HG02759 (cell line): ENCODE data around the gene RNU1-2.
"Not testable (repeated sequence)": the region's sequence is repeated elsewhere in the genome, so short reads cannot be mapped to it uniquely, and the experiment has no call there.

Source experiments
- ATAC-seq: cut with Tn5 transposase; IDR thresholded peaks from one replicate; pipeline ENCODE4 v1.9.1; 2021; ENCODE audit warnings: mild to moderate bottlenecking, moderate library complexity; ENCODE audit not compliant: unreplicated experiment

The RNU1-2 gene

DNA sequence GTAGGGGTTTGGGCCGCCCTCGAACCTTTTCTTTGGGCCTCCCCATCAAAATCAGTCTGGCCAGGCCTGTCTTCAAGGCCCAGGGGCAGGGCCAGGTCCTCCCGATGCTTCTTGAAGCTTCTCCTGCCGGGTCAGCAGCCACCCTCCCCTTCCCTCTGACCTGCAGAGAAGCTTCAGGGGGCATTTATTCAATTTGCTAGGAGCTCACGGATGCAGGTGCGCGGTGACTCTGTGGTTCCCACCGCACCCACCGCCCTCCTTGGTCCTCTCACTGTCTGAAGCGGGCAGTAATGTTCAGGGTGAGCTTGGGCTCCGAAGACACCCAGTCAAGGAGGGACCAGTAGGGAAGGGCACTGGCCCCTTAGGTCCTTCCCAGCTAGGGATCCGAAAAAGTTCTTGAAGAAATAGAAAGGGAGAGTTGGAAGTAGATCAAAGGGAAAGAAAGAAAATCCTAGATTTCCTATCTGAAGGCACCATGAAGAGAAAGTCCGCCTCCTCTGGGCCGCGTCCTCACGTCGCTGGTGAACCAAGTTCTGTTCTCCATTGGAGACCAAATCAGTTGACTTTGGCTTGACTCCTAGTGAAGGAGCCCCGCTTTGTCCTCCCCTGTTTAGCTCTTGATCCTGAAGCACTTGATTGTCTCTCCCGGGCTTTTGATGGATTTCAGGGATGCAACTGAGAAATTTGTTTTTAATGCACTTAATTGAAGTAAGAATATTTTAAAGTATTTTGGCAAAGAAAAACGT lies 8.7 kb upstream of the RNU1-2 start:
- no peak for ATAC-seq

DNA sequence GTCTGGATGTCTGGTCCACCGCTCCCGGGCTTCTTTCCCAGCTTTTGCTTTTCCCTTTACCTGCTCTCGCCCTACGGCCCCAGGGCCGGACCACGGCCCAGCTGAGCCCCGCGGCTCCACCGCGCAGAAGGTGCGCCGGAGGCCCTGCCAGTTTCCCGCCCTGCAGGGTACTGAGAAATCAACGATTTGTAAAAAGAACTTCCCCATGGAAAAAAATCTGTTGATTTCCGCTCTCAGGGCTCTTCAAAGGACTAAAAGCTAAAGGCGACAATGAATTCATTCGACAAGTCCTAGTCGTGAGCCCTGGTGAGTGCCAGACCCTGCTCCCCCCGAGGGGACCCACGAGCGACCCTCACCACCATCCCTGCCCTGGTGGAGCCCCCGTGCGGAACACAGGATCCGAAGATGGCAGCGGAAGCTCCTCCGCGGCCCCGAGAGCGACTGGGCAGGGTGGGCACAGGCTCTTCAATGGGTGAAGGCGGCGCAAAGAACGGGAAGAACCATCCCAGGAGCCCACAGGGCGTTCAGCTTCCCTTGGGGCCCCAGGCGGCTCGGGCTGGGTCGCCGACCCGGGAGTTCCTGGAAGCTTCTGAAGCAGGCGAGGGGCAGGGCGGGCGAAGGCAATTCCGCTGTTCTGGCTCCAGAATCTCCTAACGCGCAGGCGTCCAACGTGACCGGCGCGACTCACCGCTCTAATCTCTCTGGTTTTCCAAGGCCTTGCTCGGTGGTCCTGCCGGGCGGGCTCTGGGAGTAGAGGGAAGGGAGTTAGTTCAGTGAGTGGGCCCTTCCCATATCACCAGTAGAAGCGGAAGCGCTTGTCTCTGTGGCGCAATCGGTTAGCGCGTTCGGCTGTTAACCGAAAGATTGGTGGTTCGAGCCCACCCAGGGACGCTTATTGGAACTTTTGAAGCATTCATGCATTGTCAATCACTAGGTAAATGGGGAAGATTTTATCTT lies 6.6 kb upstream of the RNU1-2 start:
- no peak for ATAC-seq

DNA sequence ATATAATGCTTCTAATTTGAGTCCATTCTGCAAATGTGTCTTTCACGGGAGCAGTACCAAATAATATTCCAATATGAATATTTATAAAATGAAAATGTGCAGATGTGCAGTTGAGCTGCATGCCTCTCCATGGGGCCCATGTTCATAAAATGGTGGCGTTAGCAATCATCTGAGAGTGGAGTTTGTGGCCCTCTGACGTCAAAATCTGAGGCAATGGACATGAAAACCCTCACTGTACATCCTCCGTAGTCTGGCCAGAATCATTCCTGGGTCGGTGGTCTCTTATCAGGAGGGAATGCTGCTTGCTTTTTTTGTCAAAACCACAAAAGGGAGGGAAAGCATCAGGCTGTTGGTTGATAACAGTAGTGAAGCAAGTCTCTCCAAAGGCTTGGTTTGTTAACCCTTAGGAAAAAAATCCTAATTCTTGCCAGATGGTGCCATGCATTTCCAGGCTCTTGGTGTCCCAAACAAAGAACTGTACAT lies 5.2 kb upstream of the RNU1-2 start:
- ATAC-seq: not testable (repeated sequence)

DNA sequence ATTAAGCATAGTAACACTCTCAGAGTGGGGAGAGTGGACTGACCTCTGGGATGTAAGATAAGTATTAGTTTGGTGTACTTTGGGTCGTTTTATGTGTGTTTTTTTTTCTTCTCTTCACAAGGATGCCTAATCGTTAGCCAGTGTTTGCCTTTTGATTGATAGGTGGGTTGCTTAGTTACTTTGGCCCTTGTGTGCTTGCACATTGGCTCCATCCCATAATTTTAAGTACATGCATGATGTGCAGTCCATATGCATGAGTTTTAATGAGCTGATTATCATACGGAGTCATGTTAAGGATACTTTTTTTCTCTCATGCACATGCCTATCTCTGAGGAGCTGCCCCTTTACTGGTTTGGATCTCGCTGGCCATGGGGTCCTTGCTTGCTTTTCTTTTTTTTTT lies 4.7 kb upstream of the RNU1-2 start:
- ATAC-seq: not testable (repeated sequence)

DNA sequence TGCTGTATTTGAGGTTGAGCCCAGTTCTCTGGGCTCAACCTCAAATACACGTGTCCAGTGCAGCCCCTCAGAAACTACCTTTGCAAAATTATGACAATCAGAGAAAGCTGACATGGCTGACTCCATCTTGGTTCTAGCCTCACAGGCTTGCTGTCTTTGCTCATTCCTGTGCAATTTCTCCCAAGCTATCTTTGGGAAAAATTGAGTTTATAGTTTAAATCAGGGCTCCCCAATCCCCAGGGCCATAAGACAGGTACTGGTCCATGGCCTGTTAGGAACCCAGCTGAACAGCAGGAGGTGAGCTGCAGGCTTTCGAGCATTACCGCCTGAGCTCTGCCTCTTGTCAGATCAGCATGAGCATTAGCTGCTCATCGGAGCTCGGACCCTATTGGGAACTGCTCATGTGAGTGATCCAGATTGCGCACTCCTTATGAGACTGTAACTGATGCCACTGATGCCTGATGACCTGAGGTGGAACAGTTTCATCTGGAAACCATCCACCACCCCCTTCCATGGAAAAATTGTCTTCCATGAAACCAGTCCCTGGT lies 2.7 kb upstream of the RNU1-2 start:
- ATAC-seq: not testable (repeated sequence)

DNA sequence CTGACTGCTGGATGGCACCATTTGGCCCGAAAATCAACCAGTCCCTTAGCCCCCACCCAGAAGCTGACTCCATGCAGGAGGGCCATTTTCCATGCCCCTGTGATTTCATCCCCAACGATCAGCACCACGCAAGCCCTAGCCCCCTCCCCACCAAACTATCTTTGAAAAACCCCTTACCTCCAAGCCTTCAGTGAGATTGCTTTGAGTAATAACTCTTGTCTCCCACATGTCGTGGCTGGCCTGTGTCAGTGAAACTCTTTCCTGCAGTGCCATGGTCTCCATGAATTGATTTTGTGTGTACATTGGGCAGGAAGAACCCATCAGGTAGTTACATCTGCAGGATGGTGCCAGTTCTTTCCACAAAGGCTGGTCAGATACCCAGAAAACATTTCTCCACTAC lies 2.0 kb upstream of the RNU1-2 start:
- ATAC-seq: not testable (repeated sequence)

DNA sequence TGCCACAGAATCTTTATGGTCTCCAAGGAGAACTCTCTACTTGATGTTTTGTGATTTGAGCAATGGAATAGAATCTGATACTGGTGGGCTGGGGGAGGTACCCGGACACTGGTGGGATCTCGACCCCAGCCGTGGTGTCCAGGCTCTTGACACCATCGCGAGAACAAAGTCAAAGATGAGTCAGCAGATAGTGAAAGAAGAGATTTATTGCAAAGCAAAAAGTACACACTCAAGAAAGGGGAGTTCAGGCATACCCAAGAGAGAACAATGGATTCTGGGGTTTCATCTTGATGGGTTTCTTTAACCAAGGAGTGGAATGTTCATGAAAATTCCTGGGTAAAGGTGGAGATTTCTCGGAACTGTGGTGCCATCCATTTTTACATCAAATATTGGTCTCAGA lies 1.4 kb upstream of the RNU1-2 start:
- not testable (repeated sequence) for ATAC-seq

DNA sequence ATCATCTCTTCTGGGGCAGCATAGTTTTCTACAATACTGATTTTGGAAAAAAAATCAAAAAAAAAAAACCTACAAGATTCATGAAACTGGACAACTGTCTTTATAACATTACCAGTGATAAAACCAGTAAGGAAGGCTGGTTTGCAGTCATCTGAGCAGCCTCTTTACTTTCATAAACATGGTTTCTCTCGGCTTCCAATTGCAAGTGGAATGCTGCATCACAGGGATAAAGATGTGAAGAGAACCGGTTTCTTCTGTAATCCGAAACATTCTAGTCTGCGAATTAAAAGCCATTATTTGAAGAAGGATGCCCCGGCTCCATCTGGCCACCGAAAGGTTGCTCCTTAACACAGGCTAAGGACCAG lies 565 bp upstream of the RNU1-2 start:
- ATAC-seq: not testable (repeated sequence)

DNA sequence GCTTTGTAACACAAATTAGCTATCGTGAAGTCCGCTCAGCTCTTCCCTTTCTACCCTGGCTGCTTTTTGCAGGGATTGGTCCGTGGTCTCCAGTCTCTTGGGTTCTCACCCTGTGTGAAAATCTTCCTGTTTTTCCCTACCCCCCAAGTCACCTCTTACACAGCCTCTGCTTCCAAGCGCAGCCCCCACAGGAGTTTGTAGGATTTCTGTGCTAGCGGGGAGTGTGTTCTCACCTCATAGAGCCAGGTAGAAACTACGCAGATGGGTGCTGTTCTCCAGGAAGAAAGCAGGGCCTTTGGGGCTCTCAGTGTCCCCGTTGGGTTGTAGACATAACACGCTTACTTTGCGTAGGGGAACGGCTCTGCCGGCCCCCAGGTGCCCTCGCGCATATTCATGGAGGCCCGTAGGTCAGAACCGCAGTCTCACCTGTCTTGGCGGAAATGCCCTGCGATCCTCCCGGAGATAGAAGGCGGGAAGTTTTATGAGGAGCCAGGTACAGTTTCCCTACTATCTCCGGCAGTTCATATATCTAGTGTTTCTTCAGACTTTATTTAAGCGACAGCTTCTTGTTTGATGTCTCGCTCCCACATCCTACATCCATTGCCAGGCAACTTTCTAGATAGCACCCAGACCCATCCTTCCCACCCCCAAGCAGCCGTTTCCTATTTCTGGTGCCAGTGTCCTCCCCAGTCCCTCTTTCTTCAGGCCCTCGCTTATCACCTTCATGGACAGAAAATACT lies 706 bp downstream of the RNU1-2 start:
- ATAC-seq: peak; percentile 9

DNA sequence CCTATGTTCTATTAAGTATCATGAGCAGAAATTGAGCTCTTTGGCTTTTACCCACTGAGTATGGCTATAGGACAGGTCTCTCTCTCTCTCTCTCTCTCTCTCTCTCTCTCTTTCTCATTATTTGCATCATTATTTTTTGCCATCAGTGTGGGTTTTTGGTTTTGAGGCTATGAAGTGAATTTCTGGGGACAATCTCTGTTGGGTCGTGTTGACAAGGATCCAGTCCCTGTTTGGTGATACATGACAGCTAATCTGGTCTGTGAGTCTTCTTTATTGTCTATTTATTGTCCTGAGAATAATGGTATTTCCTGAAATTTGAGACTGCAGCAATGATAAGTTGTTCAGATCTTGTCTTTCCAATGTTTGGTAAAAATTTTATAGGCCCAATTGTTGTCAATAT lies 1.9 kb downstream of the RNU1-2 start:
- ATAC-seq: not testable (repeated sequence)

DNA sequence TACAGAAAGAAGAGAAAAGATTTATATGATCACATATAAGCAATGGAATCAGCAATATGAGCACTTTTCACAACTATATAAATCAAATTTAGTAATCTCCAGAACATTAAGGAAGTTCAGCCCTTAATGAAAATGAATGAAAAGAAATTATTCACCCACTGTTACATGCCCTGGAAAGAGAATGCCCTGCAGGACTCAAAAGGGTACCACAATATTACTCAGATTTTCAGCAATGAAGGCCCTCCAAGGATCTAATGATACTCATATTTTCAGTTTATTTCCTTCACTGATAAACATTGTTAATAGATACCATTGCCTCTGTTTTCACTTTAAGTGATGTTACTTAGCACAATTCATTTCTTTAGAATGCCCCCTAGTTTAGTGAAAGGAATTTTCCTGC lies 2.5 kb downstream of the RNU1-2 start:
- ATAC-seq: not testable (repeated sequence)

DNA sequence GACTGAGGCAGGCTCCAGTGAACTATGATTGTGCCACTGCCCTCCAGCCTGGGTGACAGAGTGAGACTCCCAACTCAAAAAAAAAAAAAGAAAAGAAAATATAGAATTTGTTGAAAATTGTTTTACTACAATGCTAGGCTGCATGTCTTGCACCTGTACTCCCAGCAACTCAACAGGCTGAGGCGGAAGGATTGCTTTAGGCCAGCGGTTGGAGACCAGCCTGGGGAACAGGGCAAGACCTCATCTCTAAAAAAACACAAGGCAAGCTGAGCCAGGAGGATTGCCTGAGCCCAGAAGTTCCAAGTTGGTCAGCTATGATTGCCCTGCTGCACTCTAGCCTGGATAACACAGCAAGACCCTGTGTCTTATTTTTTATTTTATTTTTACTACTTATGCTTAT lies 3.2 kb downstream of the RNU1-2 start:
- not testable (repeated sequence) for ATAC-seq

DNA sequence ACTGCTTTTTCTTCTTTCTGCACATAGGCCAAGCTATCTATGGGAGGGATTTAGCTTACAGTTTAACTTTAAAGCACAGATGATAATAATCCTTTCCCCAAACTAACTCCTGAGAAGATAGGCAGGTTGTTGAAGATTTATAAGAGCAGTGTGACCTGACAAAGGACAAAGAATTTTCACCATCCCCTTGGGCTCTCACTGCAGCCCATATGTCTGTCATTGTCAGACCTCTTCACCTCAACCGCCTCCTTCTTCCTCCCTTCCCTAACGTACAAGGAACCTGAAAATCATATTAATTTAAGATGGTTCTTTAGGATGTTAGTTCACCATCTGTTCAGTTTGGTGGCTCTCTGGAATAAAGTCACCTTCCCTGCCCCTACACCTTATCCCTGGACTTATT lies 5.0 kb downstream of the RNU1-2 start:
- no peak for ATAC-seq

DNA sequence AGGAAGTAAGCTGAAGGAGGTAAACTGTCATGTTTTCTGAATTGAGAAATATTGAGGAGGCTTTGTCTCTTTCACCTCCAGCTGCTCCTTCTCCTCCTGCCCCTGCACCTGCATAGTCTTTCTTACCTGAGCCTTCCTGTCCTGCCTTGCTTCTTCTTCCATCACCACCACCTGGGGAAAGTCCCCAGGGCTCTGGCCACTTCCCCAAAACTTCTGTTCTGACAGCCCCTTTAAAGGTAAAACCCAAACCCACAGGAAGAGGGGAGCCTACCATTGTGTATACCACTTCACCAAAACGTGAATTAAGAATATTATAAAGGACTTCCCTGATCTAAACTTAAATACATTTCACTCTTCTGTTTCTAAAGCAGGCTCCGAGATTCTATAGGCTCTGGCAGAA lies 5.6 kb downstream of the RNU1-2 start:
- not testable (repeated sequence) for ATAC-seq

DNA sequence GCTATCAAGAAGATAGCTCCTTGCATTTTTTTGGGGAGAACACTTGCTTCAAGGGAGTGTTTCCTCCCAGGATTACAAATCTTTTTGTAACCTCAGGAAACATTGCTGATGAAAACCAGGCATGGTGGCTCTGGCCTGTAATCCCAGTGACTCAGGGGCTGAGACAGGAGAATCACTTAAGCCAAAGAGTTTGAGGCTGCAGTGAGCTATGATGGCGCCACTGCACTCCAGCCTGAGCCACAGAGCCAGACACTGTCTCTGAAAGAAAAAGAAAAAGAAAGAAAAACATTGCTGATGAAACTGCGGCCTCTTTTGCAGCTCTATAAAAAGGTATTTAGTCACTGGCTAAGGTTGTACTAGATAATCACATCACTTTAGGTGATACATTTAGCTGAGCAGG lies 7.3 kb downstream of the RNU1-2 start:
- no peak for ATAC-seq

DNA sequence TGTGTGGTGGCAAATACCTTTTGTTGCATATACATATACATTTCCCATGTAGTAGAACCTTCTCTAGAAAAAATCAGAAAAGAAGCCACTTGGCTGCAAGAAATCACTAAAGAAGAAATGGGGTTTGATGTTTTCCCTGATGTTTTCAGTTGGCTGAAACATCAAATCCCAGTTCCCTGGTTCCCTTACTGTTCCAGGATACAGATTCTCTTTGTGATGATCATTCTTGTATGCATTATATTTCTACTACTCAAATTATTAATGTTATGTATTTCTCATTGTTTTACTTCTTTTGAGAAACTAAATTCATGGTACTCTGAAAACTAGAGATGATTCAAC lies 7.6 kb downstream of the RNU1-2 start:
- no peak for ATAC-seq

DNA sequence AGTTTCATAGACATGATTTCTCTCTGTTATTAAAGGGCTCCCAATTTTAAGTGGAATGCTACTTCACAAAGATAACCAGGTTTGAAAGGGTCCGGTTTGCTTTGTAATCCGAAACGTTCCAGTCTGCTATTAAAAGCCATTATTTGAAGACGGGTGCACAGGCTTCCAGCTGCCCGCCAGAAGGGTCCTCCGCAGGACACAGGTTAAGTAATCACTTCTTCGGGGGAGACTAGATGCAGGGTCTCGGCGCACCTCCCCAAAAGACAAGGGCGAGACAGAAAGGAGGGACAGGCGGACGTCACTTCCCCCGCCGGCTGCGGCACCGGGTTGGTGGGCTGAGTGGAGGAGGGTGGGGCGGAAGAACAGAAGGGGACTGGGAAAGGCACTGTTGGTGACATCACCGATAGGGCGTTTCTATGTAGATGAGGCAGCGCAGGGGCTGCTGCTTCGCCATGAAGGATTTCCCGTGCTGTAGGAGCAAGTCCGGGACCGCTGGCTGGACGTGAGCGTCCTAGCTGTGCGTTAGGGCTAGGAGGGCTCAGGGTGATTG lies 8.9 kb downstream of the RNU1-2 start:
- peak; percentile 94 for ATAC-seq

DNA sequence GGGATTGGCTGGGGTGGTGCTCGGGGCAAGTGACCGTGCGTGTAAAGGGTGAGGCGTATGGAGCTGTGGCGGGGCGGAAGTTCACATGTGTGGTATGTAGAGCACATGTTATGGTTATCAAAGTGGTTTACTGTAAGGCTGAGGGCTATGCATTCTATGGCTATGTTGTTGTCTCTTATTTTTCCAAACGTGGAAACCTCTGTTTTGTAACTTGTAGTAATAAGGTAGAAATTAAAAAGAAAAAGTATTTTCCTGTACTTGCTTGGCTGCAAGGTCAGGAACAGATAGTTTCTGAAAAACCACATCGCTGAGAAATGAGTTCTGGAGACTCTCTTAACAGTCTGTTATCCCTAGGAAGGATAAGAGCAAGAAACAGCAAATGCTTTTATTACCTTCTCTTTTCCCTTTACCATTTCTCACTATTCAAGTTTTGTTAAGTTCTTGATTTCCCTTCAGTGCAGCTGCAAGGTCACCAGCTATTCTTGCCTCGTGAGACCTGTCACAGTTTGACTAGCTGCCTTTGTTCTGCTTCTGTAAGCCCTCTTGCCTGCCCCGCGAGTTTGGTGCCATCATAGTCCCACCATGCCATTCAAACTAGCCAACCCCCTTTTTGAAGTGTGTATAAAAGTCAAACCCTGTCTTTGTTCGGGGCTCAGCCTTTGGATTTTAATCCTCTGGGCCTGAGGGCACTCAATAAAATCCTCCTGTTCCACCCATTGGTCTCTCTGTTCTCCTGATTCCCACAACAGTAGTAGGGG lies 9.5 kb downstream of the RNU1-2 start:
- peak; percentile 79 for ATAC-seq

DNA sequence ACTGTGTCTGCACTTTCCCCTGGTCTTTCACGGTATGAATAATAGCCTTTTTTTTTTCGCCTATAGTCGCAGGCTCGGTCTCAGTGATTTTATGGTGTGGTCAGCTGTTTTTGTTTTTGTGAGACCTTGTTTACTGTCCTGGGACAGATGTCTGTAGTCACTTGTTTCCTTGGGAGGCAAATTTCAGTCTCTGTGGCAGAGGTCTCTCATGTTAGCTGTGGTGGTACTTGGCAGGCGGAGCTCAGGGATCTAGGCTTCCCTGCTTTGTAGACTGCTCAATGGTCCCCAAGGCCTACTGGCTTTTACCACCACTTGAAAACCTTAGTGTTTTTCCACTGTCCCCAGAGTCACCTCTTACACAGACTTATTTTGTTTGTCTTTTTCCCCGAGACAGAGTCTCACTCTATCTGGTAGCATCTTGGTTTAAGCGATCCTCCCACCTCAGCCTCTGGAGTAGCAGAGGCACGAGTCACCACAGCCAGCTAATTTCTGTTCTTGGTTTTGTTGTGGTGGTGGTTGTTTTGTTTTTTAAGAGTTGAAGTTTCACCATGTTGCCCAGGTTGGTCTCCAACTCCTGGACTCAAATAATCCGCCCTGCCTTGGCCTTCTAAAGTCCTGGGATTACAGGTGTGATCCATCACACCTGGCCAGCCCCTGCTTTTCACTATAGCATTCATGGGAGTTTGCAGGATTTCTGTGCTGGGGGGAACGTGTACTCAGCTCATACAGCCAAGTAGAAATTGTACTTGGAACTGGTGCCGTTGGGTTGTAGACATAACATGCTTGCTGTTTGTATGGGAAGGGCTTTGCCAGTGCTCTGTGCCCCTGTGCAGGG lies 10.3 kb downstream of the RNU1-2 start:
- no peak for ATAC-seq
